C4-2B (cell line): ENCODE data around the gene FAM184B.

Experiments
- CTCF ChIP-seq: fragments of 450-650 bp; conservative IDR thresholded peaks from 2 replicates; pipeline ENCODE4 v1.5.1; 2017; ENCODE audit warnings: mild to moderate bottlenecking
- ZFX ChIP-seq: fragments of 450-650 bp; IDR thresholded peaks from 2 replicates; pipeline ENCODE4 v1.6.1; 2017

DNA sequence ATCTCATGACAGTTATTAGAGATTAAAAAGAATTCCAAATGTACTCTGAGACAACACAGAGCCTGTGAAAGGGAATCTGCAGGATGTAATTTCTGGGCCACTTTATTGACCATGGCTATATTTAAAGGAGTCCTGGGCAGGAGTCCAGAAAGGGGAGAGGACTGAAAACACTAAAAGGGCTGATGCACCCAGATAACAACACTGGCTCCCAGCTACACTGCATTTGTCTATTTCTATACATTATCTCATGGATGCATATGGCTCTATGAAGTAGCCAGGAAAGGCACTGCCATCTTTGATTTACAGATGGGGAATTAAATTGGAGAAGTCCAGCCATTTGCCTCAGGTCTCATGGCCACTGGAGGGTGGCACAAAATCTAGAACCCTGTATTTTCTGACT is 111.0 kb downstream of the FAM184B start:
- TF ChIP-seq CTCF, result no peak
- no peak for TF ChIP-seq ZFX
